Fibroblast of the conjunctiva (primary cell): ENCODE results near the gene TSHZ3.

Source experiments
- DNase-seq: peaks from one replicate; pipeline ENCODE4 v3.0.0-alpha.2; 2010; ENCODE audit warnings: low read depth

TSHZ3 gene, protein sequence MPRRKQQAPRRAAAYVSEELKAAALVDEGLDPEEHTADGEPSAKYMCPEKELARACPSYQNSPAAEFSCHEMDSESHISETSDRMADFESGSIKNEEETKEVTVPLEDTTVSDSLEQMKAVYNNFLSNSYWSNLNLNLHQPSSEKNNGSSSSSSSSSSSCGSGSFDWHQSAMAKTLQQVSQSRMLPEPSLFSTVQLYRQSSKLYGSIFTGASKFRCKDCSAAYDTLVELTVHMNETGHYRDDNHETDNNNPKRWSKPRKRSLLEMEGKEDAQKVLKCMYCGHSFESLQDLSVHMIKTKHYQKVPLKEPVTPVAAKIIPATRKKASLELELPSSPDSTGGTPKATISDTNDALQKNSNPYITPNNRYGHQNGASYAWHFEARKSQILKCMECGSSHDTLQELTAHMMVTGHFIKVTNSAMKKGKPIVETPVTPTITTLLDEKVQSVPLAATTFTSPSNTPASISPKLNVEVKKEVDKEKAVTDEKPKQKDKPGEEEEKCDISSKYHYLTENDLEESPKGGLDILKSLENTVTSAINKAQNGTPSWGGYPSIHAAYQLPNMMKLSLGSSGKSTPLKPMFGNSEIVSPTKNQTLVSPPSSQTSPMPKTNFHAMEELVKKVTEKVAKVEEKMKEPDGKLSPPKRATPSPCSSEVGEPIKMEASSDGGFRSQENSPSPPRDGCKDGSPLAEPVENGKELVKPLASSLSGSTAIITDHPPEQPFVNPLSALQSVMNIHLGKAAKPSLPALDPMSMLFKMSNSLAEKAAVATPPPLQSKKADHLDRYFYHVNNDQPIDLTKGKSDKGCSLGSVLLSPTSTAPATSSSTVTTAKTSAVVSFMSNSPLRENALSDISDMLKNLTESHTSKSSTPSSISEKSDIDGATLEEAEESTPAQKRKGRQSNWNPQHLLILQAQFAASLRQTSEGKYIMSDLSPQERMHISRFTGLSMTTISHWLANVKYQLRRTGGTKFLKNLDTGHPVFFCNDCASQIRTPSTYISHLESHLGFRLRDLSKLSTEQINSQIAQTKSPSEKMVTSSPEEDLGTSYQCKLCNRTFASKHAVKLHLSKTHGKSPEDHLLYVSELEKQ

DNA sequence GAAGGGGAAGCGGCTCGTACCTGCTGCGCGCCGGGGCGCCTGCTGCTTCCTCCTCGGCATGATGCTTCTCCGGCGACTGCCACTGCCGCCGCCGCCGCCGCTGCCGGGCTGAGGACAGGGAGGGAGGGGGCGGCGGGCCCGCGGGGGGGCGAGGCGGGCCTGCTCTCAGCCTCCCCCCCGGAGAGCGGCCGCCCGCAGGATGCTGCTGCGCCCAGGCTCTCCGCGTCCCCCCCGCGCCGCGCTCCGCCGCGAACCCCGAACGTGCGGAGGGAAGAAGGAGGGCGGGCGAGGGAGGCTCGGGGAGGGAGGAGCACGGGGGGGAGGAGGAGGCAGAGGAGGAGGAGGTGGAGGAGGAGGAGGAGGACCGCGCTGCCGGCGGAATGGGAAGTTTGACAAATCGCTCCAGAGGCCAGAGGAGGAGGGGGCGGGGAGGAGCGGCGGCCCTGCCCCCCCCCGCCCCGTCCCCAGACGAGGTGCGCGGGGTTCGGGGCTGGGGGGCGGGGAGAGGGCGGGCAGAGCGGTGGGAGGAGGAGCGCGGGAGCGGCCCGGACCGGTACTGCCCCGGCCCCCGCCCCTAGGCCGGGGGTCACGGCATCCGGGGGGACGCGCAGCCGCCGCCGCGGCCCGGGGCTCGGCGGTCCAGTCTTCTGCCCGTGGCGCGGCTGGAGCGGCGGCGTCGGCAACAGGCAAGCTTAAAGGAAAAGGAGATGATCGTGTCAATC lies at the start of gene TSHZ3:
Gene TSHZ3 (minus strand): TSS at position 277 of the 722 bp plus-strand sequence. CDS start 217 bp downstream, at position 60.
- peak; percentile 77 for DNase-seq

DNA sequence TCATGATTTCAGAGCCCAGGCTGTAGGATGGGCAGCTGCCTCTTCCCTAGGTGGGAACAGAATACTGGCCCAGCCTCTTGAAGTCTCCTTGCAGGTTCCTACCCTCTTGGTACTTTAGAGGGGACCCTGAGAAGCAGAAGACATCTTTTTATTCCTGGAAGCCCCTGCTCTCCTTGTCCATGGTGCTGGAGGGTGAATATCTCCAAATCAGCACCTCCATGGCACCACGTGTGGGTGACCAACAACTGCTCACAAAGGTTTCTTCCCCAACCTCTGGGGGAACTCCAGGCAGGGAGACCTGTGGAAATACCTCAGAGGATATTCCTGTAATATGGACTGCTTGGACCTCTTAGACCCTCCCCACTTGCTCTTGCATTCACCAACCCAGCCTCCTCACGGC lies 48.1 kb upstream of the TSHZ3 start:
- DNase-seq = no peak

DNA sequence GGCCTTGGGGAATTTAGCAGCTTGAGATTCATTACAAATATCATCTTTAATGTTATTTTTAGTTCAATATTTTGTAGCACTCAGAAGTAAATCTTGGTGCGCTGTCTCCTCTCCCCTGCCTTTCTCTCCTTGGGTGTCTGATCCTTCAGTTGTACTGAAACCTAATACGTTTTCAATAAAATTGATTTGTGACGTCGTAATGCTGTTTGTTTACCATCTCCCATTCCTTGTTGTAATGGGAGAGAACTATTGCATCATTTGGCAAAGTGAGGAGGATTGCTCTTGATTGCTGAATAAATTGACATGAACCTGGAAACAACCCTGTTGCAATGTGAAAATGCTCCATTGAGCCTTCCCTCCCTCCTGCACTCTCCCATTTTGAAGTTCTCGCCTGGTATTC lies 43.2 kb upstream of the TSHZ3 start:
- DNase-seq = no peak

DNA sequence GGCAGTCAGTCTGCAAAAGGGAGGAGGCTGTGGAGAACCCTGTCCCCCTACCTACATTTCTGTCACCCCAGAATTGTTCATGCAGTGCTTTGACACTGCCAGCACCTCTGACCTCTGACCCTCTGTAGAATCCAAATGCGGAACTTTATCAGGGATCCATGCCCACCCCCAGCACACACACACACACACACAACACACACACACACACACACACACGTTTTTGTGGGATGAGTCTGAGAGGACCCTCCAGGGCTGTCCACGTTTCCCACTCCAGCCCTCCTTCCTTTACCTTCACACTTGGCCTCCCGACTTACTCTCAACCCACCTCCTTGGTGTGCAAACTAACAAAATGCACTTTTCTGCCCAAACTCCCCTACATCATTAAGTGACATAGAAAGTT lies 42.3 kb upstream of the TSHZ3 start:
- DNase-seq = no peak

DNA sequence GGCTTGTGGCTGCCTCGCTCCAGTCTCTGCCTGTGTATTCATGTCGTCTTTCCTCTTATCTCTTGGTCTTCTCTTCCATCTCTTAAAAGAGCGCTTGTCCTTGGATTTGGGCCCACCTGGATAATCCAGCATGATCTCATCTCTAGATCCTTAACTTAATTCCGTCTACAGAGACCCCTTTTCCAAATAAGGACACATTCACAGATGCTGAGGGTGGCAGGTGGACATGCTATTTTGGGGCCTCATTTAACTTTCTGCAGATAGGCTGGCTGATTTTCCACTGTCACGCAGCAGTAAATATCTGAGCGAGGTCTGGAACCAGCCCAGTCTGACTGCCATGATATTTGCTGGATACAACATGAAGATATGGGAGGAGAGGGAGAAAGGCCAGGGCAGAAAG lies 41.5 kb upstream of the TSHZ3 start:
- no peak for DNase-seq

DNA sequence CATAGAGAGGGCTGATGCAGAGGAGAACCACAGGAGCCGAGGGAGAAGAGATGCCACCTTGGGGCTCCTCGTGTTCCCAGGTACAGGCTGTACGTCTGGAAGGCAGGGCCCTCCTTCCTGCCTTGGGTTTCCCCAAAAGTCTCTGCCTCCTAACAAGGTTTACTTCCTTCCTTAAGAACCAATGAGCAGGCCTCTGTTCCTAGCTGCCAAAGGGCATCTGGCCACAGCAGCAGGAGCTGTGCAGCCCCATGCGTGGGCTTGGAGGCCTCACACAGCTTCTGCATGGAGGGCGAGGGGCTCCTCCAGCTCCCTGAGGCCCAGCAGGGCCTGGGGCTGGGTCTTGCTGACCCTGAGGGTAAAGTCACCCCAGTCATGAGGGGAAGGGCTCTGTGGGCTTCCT lies 40.6 kb upstream of the TSHZ3 start:
- no peak for DNase-seq

DNA sequence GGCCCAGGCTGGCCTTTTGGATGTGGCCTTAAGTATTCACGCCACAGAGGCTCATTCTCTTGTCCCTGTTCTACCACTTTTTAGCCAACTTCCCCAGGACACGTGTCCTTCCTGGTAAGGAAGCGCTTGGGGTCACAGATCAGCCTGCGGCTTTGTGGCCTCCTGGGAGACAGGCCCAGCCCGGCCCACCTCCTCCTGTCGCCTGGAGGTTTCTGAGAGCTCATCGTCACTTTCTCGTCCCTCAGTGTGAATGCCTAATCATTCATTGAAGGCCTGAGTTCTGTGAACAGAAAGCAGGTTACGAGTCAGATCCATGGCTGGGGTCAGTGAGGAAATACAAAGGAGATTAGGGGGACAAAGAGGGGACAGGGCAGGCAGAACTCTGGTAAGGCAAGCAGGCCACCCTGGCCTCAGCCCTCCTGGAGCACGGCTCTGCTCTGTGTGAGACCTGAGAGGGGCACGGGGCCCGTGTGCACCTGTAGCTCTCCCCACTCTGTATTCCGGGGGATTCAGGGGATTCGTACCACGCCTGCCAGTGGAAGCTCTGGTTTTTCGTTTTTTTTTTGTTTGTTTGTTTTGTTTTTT lies 38.6 kb upstream of the TSHZ3 start:
- no peak for DNase-seq

DNA sequence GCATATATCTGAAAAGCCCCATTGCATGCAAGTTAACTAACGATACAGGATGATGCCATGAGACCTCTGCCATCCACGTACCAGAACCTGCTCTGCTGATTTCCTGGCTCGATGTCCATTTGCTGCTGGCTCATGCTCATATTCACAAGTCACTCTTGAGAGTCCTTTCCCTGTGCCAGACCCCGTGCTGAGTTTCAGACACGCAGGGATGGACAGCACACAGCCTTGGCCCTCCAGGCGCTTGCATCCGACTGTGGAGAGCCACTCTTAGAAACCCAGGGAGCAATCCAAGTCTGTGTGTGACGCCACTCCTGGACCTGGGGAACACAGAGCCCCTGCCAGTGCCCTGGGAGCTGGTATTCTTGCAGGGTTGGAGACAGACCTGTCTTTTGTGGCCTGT lies 37.6 kb upstream of the TSHZ3 start:
- no peak for DNase-seq

DNA sequence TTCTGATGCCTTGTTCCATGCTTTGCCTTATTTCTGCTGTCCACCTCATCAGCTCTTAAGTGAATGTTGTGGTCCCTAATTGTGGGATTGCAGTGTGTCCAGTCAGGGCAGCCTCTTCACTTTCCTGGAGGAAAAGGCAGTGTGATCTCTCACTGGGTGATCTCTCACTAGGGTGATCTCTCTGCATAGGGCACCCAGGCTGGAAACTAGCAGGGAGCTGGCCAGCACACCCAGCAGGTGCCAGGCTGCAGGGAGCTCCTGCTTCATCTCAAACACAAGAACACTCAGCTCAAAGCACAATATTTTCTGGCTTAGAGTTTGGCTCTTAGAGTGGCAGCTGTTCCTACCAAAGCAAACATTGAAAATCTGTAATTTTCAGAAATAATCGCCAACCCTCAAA lies 36.5 kb upstream of the TSHZ3 start:
- DNase-seq = no peak

DNA sequence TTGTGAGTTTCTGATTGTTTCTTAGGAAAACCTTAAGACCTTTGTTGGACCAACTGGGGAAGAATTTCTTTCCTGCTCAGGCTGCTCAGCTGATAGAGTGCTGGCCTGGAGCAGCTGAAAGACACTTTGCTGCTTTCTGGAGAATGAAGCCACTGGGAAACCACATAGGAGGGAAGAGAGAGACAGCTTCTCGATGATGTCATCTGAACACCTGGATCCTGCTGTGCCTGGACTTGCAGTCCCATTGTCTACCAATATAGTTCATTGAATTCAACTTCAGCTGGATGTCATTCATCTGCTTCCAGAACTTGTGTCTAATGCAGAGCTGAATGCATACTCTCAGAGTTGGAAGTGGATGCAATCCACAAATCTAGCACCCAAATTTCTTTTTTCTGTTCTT lies 34.3 kb upstream of the TSHZ3 start:
- no peak for DNase-seq

DNA sequence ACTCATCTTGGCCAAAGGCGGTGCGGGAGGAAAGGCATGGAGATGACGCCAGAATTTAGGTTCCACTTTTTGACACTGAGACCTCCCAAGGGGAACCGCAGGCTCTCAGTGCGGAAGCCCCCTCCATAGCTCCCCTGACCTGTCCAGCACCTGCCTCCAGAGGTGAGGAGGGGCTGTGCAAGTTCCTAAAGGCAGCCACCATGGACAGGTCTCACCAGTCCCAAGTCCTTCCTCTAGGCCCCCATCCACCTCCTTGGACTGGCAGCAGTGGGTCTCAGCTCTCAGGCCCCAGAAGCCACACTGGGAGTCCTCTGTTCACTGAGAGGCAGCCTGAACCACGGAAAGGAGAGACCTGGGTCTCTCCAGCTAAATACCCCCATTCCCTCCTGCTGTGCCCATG lies 31.6 kb upstream of the TSHZ3 start:
- no peak for DNase-seq

DNA sequence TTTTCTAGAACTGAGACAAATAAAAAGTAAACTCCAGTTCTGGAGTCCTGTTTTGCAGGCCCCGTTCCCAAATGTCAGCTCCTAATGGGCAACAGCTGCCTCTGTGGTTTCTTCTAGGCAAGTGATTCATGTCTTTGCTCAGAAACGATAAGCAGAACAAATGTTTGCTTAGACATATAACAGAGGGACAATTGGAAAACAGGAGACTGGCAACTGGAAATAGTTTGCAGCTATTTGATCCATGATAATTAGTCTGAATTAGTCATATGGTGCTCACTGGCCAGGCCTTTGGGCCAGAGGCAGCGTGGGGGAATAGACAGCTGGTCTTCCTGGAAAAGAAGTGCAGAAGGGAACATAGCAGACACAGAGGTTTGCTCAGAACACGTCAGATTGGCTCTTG lies 29.2 kb upstream of the TSHZ3 start:
- peak; percentile 68 for DNase-seq

DNA sequence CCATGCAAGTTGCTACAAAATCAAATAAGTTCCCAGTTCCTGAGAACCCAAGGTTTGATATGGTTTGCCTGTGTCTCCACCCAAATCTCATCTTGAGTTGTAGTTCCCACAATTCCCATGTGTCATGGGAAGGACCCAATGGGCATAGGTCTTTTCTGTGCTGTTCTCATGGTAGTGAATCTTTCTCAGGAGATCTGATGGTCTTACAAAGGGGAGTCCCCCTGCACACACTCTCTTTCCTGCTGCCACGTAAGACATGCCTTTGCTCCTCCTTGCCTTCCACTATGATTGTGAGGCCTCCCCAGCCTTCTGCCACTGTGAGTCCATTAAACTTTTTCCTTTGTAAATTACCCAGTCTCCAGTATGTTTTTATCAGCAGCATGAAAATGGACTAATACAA lies 28.5 kb upstream of the TSHZ3 start:
- DNase-seq = no peak

DNA sequence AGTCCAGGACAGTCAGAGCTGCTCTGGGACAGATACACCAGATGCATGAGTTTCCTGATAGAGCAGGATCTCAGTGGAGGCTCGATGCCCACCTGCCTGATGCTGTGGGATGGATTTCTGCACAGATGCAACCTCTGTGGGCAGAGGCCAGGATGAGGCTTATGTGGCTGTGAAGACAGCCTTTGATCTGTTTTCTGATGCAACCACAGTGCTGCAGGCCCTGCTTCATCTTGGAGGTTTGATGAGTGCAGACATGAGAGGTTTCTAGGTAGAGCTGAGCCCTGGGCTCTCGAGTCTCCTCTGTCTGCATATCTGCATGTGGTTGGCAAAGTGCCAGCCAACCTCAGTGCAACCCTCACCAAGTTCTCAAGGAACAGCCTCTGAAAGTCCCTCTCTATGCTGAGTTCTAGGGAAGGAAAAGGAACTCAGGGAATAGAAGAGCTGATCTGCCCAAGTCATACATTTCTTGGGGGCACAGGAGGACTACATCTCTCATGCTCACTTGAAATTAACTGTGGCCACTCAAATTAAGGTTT lies 23.1 kb upstream of the TSHZ3 start:
- DNase-seq = no peak

DNA sequence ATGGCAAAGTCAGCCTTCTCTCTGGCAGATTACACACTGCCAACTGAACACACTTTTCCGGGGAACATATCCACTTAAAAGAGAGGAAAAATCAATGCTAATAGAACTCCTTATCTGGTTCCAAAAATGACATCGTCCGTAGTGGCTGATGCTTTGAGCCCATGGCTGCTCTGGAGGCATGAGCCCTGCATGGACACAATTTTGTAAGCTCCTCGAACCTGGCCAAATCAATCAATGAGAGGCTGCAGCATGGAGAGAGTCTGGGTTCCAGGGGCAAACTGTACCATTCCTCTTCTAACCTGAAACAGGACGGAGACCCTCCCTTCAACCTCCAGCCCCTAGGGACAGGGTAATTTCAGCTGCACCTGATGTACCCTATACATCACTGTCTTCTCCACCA lies 21.0 kb upstream of the TSHZ3 start:
- DNase-seq = no peak

DNA sequence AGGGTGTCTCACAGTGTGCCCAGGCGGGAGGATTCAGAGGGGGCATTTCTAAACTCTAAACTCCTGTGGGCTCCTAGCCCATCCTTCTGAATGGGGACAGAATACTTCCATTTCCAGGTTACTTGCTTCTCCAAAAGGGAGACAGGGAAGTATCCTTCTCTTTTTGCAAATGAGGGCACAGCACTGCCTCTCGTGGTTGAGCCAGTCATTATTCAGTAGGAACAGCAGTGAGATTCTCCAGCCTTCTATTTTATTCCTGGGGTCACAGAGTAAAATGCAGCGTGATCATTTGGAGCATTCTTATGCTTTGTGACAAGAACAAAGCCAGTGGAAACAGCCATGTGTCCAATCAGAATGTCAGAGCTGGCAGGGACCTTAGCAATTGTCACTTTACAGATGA lies 15.7 kb upstream of the TSHZ3 start:
- DNase-seq = no peak

DNA sequence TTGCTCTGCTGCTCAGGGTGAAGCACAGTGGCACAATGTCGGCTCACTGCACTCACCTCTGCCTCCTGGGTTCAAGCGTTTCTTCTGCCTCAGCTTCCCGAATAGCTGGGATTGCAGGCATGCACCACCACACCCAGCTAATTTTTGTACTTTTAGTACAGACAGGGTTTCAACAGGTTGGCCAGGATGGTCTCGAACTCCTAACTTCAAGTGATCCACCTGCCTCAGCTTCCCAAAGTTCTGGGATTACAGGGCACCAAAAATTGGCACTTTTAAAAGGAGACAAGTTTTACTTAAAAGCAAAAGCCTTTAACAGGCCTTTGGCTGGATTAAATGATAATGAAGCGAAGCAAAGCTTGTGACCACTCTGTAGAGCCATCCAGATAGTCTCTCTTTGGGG lies 12.5 kb upstream of the TSHZ3 start:
- no peak for DNase-seq

DNA sequence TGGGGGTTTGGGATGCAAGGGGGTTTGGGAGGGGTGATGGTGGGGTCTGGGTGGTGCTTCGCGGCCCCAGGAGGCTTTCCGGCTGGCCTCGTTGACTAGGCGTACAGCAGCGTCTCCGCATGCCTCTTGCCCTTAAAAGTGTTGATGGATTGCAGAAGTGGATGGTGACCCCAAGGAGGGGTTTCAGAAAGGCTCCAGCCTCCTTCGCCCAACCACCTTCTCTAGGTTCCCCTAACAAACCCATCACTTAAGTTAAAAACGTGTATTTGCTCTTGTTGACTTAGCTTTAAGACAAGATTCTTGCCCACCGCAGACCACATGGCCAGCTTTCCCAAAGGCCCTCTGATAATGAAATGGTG lies 8.1 kb upstream of the TSHZ3 start:
- no peak for DNase-seq

DNA sequence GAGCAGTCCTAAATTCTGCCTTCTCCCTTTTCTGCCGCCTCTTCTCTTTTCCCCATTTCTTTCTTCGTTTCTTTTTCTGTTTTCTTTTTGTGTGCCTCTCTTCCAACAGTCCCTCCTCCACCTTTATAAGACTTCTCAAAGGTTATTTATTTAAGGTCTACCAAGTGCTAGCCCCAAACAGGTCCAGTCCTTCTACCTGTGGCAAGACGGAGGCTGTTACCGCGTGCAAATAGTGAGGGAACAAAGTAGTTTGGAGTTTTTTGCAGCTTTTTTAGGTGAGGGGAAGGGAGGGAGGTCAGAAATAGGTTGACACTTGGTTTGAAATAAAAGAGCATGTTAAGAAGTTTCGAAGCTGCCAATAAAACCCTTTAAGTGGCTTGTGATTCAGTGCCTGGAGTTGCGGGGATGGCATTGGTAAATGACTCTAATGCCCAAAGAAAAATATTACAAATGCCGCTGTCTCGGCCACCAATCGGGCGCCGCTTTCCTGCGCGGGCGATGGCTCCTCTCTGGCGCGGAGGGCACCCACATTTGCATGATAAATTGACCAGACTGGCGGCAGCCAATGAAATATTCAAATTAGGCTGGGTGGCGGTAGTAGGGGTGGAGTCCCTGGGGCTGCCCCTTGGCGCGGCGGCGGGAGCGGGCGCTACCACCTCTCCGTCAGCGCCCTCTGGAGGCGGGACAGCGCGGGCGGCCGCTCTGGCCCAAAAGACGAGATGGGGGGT lies 7.5 kb upstream of the TSHZ3 start:
- no peak for DNase-seq

DNA sequence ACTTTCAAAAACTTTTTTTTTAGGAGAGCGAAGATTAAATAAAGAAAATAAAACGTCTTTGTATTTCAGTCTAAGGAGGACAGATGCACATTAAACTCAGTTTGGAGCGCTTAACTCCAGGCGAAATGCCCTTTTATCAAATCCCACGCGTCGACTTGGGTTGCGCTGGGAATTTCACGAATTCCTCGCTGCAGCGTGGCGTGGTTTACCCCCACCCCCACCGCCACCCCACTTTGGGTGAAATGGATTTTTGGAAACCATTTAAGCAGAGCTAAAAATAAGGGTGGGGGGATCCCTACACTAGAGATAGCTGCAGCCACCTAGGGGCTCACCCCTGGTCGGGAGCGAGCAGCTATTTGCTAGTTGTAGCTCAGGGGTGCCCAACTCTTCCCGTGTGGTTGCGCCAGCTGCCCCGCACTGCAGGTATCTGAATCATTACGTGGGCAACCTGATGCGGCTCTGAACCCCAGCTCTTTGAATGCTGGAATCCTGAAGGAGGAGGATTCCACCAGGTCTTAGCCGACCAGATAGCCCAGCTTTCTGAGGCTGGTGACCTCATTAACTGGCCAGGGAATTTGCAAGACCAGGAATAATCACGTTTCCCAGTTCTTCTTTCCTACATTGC lies 6.5 kb upstream of the TSHZ3 start:
- no peak for DNase-seq
